Measurements from ENCODE around the gene C1orf210. TPM values are rescaled to one million over a fixed set of nuclear protein-coding genes. Genes with fewer than 3 reads are reported as not detected.

The C1orf210 gene
- total and polyA plus RNA-seq, 2 donors (not counting 1 experiment from before 2014, with no cell fraction given), result not detected

- WGBS (ENCODE audit: insufficient coverage), result 95% methylated on average over 19 of the region's 20 CpGs
- no peak for TF ChIP-seq EZH2 (IDR thresholded peaks at IDR 0.05; ENCODE audit: borderline replicate concordance, insufficient read depth, low read depth, low read length, poor library complexity, severe bottlenecking)
- TF ChIP-seq CTCF (IDR thresholded peaks at IDR 0.05), result no peak
- POLR2A ChIA-PET, result no interaction called here
These were observed 23.4 kb upstream of the C1orf210 start for GRCh38 chr1:43308635-43309404.

DNA sequence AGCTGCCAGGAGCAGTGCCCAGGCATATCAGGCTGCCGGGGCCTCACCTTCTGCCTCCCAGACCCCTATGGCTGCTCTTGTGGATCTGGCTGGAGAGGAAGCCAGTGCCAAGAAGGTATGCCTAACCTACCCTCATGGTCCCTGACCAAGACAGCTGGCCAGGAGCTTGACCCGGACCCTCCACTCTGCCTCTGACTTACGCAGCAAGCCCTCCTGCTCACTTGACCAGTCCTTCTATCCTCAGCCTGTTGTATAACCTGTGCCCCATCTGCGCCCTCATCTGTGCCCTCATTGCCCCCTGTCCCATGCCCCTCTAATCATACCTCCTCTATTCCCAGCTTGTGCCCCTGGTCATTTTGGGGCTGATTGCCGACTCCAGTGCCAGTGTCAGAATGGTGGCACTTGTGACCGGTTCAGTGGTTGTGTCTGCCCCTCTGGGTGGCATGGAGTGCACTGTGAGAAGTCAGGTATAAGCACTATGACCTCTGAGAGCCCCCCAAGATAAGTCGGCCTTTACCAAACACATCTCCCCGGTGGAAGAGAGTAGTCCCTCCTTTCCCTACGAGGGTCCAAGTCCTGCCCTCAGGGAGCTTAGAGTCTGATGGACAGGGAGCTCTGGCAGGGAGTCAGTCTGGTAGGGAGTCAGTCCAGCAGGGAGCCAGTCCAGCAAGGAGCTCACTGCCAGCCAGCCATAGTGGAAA lies 22.2 kb upstream of the C1orf210 start:
- no peak overlapping the region for H3K27ac Mint-ChIP-seq
- ChIA-PET POLR2A (no interaction called here), CTCF (no interaction called here)
- no peaks in the 10 kb centered on the region for H3K9me3 ChIP-seq (ENCODE audit: control extremely low read depth in 1 of 3, control insufficient read depth in 2 of 3, insufficient read depth in 1 of 3, low read length in 2 of 3)
- H3K4me2 ChIP-seq (replicated peaks; ENCODE audit: low read depth, low read length, poor library complexity, severe bottlenecking), result no peak overlapping the region
- H3K4me3 ChIP-seq (ENCODE audit: control extremely low read depth in 1 of 5, extremely low read depth in 1 of 5, insufficient read depth in 1 of 5, low read depth in 2 of 5, low read length in 4 of 5), result no peak overlapping the region
- H3K9me3 Mint-ChIP-seq (ENCODE audit: insufficient read depth), result no peaks in the 10 kb centered on the region
- H3K27me3 ChIP-seq (replicated peaks in 1 of 4; ENCODE audit: control extremely low read depth in 1 of 4, control insufficient read depth in 3 of 4, insufficient read depth in 4 of 4, low read length in 3 of 4), result peaks cover 0 to 3% (median 0%) of the 10 kb centered on the region in 4 experiments
- no peak overlapping the region for H2AFZ ChIP-seq (ENCODE audit: insufficient read depth, low read depth, low read length, poor library complexity, severe bottlenecking)
- H3K4me3 Mint-ChIP-seq, result no peak overlapping the region
- no peak for TF ChIP-seq CTCF (IDR thresholded peaks at IDR 0.05)
- TF ChIP-seq EZH2 (IDR thresholded peaks at IDR 0.05; ENCODE audit: borderline replicate concordance, insufficient read depth, low read depth, low read length, poor library complexity, severe bottlenecking), result no peak
- WGBS (ENCODE audit: insufficient coverage), result 97% methylated on average over 7 of the region's 9 CpGs
- no peaks in the 10 kb centered on the region for H3K4me1 ChIP-seq (ENCODE audit: control insufficient read depth in 2 of 2, insufficient read depth in 2 of 2, low read length in 2 of 2)
- H4K20me1 ChIP-seq (ENCODE audit: control insufficient read depth, insufficient read depth, low read length, poor library complexity, severe bottlenecking), result no peaks in the 10 kb centered on the region
- H3K27me3 Mint-ChIP-seq, result peaks cover 13% of the 10 kb centered on the region
- H3K79me2 ChIP-seq (ENCODE audit: control insufficient read depth, insufficient read depth, low read length), result no peaks in the 10 kb centered on the region
- no peak for ATAC-seq (ENCODE audit: low read depth)
- no peak for DNase-seq
- no peaks in the 10 kb centered on the region for H3K4me1 Mint-ChIP-seq
- intact Hi-C loops (cut with micrococcal nuclease), result no loop called here
- H3K27ac ChIP-seq (ENCODE audit: low read length in 2 of 2), result no peak overlapping the region
- no peaks in the 10 kb centered on the region for H3K36me3 ChIP-seq (replicated peaks in 1 of 2; ENCODE audit: control extremely low read depth in 1 of 2, control insufficient read depth in 1 of 2, extremely low read depth in 1 of 2, insufficient read depth in 2 of 2, low read length in 1 of 2)
- no peak overlapping the region for H3K9ac ChIP-seq (ENCODE audit: low read length)

More at GRCh38 chr1:43308635-43309404, 23.4 kb upstream of the C1orf210 start:
- Histone ChIP-seq H3K36me3 (replicated peaks in 1 of 2; ENCODE audit: control extremely low read depth in 1 of 2, control insufficient read depth in 1 of 2, extremely low read depth in 1 of 2, insufficient read depth in 2 of 2, low read length in 1 of 2) (no peaks in the 10 kb centered on the region), H3K27ac (ENCODE audit: low read length in 2 of 2) (no peak overlapping the region), H3K9ac (ENCODE audit: low read length) (no peak overlapping the region), H3K4me2 (replicated peaks; ENCODE audit: low read depth, low read length, poor library complexity, severe bottlenecking) (no peak overlapping the region), H4K20me1 (ENCODE audit: control insufficient read depth, insufficient read depth, low read length, poor library complexity, severe bottlenecking) (no peaks in the 10 kb centered on the region), H2AFZ (ENCODE audit: insufficient read depth, low read depth, low read length, poor library complexity, severe bottlenecking) (no peak overlapping the region), H3K4me3 (ENCODE audit: control extremely low read depth in 1 of 5, extremely low read depth in 1 of 5, insufficient read depth in 1 of 5, low read depth in 2 of 5, low read length in 4 of 5) (no peak overlapping the region), H3K4me1 (ENCODE audit: control insufficient read depth in 2 of 2, insufficient read depth in 2 of 2, low read length in 2 of 2) (no peaks in the 10 kb centered on the region), H3K79me2 (ENCODE audit: control insufficient read depth, insufficient read depth, low read length) (no peaks in the 10 kb centered on the region), H3K9me3 (ENCODE audit: control extremely low read depth in 1 of 3, control insufficient read depth in 2 of 3, insufficient read depth in 1 of 3, low read length in 2 of 3) (no peaks in the 10 kb centered on the region), H3K27me3 (replicated peaks in 1 of 4; ENCODE audit: control extremely low read depth in 1 of 4, control insufficient read depth in 3 of 4, insufficient read depth in 4 of 4, low read length in 3 of 4) (peaks cover 0 to 3% (median 0%) of the 10 kb centered on the region in 4 experiments)
- Mint-ChIP-seq H3K27ac (no peak overlapping the region), H3K9me3 (ENCODE audit: insufficient read depth) (no peaks in the 10 kb centered on the region), H3K4me3 (no peak overlapping the region), H3K27me3 (peaks cover 12% of the 10 kb centered on the region), H3K4me1 (no peaks in the 10 kb centered on the region)
- DNase-seq, result no peak
- intact Hi-C loops (cut with micrococcal nuclease), result no loop called here
- CTCF ChIA-PET, result no interaction called here
- ATAC-seq (ENCODE audit: low read depth), result no peak
